ENCODE results near the gene MYPOP.

The MYPOP gene

DNA sequence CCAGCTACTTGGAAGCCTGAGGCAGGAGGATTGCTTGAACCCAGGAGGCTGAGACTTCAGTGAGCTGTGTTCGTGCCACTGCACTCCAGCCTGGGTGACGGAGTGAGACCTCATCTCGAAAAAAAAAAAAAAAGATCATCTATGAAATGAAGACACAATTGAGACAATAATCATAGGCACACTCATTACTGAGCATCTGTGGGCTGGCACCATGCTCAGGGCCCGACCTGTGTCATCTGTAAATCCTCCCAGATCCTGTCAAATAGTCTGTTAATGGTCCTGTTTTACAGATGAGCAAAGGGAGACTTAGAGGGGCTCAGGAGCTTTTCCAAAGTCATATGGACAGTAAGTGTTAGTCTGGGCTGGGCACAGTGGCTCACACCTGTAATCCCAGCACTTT is 16.3 kb upstream of the MYPOP start:
- TF ChIP-seq, protein P1, sequence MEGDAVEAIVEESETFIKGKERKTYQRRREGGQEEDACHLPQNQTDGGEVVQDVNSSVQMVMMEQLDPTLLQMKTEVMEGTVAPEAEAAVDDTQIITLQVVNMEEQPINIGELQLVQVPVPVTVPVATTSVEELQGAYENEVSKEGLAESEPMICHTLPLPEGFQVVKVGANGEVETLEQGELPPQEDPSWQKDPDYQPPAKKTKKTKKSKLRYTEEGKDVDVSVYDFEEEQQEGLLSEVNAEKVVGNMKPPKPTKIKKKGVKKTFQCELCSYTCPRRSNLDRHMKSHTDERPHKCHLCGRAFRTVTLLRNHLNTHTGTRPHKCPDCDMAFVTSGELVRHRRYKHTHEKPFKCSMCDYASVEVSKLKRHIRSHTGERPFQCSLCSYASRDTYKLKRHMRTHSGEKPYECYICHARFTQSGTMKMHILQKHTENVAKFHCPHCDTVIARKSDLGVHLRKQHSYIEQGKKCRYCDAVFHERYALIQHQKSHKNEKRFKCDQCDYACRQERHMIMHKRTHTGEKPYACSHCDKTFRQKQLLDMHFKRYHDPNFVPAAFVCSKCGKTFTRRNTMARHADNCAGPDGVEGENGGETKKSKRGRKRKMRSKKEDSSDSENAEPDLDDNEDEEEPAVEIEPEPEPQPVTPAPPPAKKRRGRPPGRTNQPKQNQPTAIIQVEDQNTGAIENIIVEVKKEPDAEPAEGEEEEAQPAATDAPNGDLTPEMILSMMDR (IDR thresholded peaks at IDR 0.05), result no peak
- Histone ChIP-seq H3K36me3 (no peaks in the 10 kb centered on the region), H3K27ac (no peak overlapping the region), H3K9me3 (no peaks in the 10 kb centered on the region), H3K4me3 (ENCODE audit: low read depth in 1 of 2, low read length in 1 of 2) (no peak overlapping the region), H3K4me1 (ENCODE audit: control insufficient read depth in 1 of 2, insufficient read depth in 1 of 2, low read depth in 1 of 2, low read length in 1 of 2) (no peaks in the 10 kb centered on the region), H3K27me3 (peaks cover 60% of the 10 kb centered on the region)

DNA sequence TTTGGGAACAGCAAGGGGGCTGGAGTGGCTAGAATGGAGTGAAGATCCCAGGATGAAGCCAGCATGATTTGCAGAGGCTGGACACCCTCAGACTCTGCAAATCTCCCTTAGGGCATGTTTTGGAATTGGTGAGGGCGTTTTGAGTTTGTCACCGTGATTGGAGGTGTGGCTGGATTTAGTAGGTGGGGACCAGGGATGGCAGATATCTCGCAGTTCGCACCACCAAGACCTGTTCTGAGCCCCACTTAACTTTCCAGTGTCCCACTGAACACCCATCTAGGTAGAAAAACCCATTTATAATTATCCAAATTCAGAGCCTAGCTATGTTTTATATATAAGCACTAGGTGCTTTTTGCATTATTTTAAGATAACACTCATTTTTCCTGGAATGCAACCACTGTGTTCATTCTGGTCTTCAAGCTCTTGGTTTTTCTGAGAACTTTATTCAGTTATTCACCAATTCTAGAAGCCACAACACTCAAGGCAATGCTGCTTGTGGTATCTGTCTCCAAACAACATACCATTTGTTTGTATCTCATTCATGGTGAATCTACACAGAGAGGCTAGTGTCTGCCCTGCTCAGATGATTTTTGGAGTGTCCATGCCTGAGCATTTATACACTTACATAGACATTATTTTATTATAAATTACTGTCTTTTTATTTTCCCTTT is 15.1 kb upstream of the MYPOP start:
- Histone ChIP-seq H3K4me3 (ENCODE audit: low read depth in 1 of 2, low read length in 1 of 2) (no peak overlapping the region), H3K9me3 (no peaks in the 10 kb centered on the region), H3K27me3 (peaks cover 64% of the 10 kb centered on the region), H3K36me3 (no peaks in the 10 kb centered on the region), H3K4me1 (ENCODE audit: control insufficient read depth in 1 of 2, insufficient read depth in 1 of 2, low read depth in 1 of 2, low read length in 1 of 2) (no peaks in the 10 kb centered on the region), H3K27ac (no peak overlapping the region)
- TF ChIP-seq, protein P1 (IDR thresholded peaks at IDR 0.05), result no peak

DNA sequence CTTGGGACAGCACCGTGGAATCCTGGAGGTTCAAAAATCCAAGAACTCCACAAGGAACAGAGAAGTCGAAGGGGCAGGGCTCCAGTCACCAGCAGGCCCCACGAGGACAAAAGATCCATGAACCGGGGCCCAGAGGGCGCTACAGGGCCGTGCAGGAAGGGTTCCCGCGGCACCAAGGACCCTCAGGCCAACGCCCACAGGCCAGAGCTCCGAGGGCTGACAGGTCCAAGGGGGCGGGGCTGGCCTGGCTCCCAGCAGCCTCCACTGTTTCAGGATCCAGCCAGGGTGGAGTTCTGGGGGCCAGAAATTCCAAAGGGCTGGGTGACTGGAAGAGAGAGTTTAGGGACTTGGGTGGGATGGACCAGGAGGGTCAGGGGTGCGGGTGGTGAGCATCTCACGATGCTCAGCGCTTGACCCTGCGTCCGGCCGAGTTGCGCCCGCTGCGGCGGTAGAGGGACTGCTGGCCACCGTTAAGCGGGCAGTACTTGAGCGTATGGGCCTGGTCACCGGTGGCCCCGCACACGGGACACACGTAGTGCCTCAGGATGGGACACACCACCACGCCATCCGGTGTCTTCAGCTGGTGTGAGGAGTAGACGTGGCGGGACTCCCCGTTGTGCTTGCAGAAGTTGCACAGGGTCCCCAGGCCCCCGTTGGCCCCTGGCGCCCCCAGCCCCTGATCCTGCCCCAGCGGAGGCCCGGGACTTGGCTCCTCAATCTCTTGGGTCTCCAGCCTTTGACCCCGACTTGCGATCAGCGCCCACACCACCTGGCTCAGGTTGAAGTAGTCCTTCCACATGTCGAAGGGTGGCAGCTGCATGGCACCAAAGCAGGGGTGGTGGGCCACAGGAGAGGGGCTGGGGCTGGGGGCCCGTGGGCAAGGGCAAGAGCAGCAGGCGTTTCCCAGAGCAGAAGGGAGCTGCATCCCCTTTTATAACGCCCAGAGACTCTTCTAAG is 11.7 kb upstream of the MYPOP start, which contains the start of gene NANOS2:
TSS of gene NANOS2 (minus strand) at position 905 of the 957 bp plus-strand sequence. CDS start at position 820, 85 bp downstream.
- Histone ChIP-seq H3K4me3 (ENCODE audit: low read depth in 1 of 2, low read length in 1 of 2) (no peak within 1 kb of the TSS), H3K27ac (no peak within 1 kb of the TSS), H3K27me3 (peaks cover 66% of the 10 kb centered on the region), H3K4me1 (ENCODE audit: control insufficient read depth in 1 of 2, insufficient read depth in 1 of 2, low read depth in 1 of 2, low read length in 1 of 2) (no peaks in the 10 kb centered on the region), H3K9me3 (no peaks in the 10 kb centered on the region), H3K36me3 (no peaks in the 10 kb centered on the region)
- TF ChIP-seq, protein P1 (IDR thresholded peaks at IDR 0.05), result no peak

DNA sequence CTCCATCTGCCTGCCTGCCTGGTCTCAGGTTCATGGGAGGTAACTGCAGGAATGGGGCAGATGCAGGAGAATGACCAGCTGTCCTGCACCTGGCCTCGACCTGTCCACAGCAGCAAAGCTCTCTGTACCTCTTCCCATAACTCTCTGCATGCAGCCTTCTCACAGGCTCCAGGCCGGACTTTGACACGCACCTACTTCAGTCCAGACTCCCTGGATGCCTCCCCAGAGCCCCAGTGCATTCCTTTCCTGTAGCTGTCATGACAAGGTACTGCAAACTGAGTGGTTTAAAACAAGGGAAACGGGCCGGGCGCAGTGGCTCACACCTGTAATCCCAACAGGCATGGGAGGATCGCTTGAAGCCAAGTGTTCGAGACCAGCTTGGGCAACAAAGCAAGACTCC is 8.9 kb upstream of the MYPOP start:
- peaks cover 46% of the 10 kb centered on the region for H3K27me3 ChIP-seq
- TF ChIP-seq, protein P1 (IDR thresholded peaks at IDR 0.05), result no peak

DNA sequence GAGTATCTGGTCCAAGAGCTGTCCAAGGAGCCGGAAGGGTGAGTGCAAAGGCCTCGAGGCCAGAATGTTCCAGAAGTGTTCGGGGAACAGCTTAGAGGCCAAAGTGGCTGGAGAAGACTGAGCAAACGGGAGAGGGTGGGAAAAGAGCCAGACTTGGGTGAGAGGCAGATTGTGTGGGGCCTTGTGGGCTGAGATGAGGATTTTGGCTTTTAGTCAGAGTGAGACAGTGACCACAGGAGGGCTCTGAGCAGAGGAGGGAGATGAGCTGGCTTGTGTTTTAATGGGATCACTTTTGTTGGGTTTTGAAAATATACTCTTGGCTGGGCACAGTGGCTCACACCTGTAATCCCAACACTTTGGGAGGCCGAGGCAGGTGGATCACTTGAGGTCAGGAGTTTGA is 6.5 kb upstream of the MYPOP start:
- peaks cover 52% of the 10 kb centered on the region for H3K27me3 ChIP-seq
- H3K9me3 ChIP-seq, result no peaks in the 10 kb centered on the region
- TF ChIP-seq, protein P1 (IDR thresholded peaks at IDR 0.05), result no peak
- no peaks in the 10 kb centered on the region for H3K4me1 ChIP-seq (ENCODE audit: control insufficient read depth in 1 of 2, insufficient read depth in 1 of 2, low read depth in 1 of 2, low read length in 1 of 2)
- H3K4me3 ChIP-seq (ENCODE audit: low read depth in 1 of 2, low read length in 1 of 2), result no peak overlapping the region
- no peaks in the 10 kb centered on the region for H3K36me3 ChIP-seq
- no peak overlapping the region for H3K27ac ChIP-seq

More for the DNA sequence above, 8.9 kb upstream of the MYPOP start:
- Histone ChIP-seq H3K36me3 (no peaks in the 10 kb centered on the region), H3K27ac (no peak overlapping the region), H3K9me3 (no peaks in the 10 kb centered on the region), H3K4me1 (ENCODE audit: control insufficient read depth in 1 of 2, insufficient read depth in 1 of 2, low read depth in 1 of 2, low read length in 1 of 2) (no peaks in the 10 kb centered on the region), H3K4me3 (ENCODE audit: low read depth in 1 of 2, low read length in 1 of 2) (no peak overlapping the region)

All from neutrophil (primary cell).